T-helper 2 cell (primary cell): ENCODE measurements around the gene ST6GALNAC3.
"Not testable (repeated sequence)": the region's sequence is repeated elsewhere in the genome, so short reads cannot be mapped to it uniquely, and the experiment has no call there.

Experiments used
- DNase-seq, 5 experiments: peaks; one replicate each; pipeline versions ENCODE4 v3.0.0 to v3.0.0-alpha.2; 2012 to 2022
- total RNA-seq, 2 donors: gene quantifications; one replicate each; lab custom pipeline; 2026; lab: John Stamatoyannopoulos, UW

ST6GALNAC3 gene
- total RNA-seq = 0 to 0.61 reads per million in 2 donors

DNA sequence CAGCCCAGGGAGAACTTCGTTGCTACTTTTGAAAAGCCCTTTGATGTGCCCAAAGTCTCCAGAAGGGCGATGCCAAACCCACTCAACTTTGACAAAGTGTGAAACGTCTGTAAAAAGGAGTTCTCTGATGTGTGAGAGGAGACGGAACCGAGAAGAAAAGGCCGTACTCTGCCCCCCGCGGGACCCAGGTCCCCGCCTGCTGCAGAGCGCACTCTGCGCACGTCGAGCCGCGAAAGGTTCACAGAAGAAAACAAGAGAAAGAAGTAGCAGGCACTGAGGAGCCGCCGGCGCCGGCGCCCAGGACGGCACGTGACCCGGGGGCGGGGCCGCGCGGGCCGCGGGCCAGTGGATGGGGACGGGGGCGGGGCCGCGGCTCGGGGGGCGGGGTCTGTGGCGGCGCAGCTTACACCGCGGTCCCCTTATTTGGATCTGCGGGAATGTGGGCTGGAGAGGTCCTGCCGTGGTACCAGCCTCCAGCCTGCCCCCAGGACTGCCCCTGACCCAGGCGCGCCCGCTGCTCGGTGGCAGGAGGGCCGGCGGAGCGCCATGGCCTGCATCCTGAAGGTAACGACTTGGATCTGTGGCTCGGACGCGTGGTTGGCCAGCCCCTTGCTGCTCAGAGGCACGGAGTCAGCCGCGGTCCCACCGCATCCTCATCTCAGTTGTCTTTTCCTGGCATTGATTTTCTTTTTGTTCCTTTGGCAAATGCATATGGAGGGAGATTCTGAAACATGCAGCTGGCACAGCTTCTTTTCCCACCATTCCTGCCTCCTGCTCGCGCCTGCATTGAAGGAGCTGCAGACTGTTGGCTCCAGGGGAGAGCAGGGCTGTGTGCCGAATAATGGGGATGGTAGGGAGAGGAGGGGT lies at the start of gene ST6GALNAC3:
ST6GALNAC3 (plus strand) TSS at position 426 of the 867 bp plus-strand sequence.
- peak; percentile 41 to 81 (median 53) for DNase-seq

DNA sequence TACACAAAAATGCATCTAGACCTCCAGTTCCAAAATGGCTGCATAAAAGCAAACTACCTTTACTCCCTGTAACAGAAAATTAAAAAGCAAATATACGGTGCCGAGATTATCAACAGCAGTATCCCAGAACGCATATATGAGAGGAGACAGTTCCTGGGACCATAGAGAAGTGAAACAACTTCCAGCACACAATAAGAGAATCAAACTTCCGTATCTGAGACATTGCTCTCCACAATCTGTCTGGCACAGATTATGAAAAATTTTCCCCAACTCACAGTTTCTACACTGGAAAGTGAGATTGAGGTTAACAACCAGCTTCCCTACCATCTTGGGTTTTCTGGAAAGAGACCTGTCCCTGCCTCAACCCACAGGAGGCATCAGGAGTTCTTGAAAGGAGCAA lies 47.2 kb upstream of the ST6GALNAC3 start:
- no peak for DNase-seq

DNA sequence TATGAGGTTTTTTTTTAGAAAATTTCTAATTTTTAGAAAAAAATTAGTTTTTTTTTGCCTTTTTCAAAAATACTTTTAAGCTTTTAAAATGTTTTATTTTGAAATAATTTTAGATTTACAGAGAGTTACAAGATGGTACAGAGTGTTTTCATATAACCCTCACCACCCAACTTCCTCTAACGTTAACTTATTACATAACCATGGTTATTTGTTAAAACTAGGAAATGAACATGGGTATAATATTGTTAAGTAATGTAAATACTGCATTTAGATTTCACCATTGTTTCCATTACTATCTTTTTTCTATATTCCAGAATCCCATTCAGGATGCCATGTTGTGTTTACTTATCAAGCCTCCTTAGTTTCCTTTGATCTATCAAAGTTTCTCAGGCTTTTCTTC lies 45.2 kb upstream of the ST6GALNAC3 start:
- no peak for DNase-seq

DNA sequence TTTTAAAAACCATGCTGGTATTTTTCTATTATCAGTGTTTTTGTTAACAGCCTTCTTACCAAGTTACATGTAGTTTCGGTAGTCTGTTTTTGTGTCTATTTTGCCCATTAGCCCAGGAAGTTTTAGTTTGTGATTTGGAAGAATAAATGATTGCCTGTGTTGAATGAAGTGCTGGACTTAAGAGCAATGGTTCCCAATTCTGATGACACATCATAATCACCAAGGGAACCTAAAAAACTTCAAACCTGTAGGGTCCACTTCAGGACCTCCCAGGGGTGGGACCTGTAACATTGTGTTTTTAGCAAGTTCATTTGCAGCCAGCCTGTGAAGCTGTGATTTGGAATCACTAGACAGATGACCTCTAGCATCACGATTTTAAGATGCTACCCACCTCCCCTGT lies 43.0 kb upstream of the ST6GALNAC3 start:
- no peak for DNase-seq

DNA sequence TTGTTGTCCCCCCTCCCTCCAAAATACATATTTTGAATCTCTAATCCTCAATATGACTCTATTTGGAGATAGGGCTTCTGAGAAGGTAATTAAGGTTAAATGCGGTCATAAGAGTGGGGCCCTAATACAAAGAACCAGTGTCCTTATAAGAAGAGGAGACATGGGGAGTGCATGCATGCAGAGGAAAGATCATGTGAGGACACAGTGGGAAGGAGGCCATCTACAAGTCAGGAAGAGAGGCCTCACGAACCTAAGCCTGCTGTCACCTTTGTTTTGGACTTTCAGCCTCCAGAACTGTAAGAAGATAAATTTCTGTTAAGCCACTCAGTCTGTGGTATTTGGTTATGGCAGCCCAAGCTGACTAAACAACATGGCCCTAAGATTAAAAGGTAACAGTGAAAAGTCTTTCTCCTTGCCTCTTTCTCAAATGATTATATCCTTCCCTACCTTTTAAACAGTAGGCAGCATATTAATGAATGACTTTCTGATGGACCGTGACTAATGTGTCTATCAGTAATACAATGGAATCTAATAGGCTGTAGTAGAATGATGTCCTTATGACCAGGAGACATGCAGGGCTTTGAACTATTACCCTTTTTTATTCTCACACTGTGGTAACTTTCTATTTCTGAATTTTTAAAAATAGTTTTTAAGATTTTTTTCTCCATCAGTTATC lies 40.6 kb upstream of the ST6GALNAC3 start:
- no peak for DNase-seq

DNA sequence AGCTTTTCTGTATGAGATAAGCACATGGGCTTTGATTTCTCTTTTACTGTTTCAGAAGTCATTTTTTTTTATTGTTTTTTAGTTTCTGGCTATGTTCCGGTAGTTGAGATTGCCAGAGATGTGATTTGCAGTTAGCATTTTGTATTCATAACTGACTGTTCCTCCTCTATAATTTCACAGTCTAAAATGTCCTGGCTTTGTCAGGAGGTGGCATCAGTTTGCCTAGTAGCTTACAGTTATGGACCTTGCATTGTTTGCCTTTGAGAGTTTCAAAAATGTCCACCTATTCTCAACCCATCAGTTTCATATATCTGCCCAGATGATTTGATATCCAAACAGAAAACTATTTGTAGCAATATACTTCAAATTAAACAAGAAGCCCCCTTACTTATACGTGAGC lies 39.5 kb upstream of the ST6GALNAC3 start:
- DNase-seq = no peak

DNA sequence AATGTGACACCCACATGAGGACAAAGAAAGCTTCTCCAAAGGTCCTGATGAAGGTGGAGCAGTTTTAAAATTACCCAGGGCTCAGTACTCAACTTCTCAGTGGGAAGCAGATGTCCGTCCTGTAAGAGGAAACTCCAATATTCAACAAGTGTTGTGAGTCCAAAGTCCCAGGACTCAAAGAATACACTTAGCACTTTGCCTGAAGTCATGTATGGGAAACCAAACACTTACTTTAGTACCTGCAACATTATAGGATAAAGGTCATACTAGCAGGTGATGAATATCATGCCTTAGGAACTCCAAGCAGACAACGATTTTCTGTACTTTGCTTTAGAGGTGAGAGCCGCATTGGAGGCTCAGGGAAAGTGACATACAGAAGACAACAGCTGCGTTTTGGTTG lies 37.2 kb upstream of the ST6GALNAC3 start:
- DNase-seq = no peak

DNA sequence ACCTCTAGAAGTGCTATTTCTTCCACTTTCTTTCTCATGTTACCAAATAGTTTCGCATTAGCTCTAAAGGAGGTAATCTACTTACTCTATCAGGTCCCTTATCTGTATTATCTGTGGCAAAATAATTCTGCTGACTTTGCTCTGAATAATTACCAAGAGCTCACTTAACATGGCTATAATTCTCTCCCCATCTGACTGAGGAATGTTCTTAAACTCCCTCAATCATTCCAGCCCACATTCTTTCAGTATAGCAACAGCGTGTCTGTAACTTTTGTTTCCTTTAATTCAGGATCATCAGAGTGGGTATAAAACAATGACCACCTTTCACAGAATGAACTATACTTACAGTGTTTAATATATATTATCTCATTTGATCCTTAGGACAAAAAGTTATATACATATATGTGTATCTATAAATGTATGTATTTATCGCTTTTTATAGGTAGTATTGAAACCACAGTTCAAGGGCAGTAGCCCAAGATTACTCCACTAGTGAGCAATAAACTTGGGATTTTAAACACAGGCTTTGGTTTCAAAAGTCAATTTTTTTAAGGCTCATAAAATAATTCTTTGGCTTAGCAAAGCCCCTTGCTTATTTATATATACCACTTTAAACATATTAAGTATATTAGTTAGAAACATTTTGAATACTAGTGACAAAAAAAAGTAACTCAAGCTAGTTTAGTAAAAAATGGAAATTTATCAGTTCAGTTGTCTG lies 36.1 kb upstream of the ST6GALNAC3 start:
- DNase-seq = no peak

DNA sequence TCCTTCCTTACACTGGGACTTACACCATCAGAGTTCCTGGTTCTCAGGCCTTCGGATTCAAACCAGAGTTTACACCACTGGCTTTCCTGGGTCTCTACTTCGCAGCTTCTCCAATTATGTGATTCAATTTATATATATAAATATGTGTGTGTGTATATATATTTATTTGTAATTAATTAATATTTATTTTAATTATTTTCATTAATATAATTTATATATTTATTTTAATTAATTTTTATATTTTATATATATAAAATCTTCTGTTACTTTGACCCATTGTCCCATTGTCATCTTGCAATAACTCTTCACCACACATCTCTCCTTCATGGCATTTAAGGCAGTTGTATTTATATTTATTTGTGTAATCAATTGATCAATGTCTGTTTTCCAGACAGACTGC lies 28.4 kb upstream of the ST6GALNAC3 start:
- no peak for DNase-seq

DNA sequence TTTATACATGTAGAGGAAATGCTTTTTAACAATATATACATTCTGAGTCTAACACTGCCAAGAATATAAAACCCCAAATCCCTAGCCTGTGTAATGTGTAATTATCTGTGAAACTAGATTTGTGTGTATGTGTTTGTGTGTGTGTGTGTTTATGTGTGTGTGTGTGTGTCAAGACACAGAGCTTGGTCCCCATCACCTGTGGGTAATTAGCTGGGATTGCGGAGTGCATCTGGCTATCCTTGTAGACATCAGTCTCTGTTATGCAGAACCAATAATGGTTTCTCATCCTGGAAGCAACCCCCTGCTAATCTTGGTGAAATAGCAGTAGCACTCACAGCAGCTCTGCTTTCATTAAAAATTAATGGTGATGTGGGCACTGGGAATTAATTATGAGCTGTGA lies 26.3 kb upstream of the ST6GALNAC3 start:
- no peak for DNase-seq

DNA sequence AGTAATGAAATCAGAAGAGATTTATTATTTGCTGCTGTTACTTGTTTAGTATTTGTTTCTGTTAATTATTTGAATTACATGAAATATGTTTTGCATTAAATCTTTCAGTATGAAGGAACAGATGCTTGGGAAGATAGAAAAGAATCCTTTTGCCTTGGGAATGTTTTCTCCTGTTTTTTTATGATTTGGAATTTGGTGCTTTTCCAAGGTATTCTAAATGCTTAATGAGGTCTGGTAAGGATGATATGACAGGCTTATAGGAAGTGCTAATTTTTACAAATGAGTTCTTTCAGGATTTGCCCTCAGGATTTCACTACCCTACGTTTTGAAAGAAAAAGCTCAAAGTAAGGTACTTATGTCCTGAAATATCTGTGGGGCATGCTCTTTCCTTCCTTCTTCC lies 25.6 kb upstream of the ST6GALNAC3 start:
- DNase-seq = no peak

DNA sequence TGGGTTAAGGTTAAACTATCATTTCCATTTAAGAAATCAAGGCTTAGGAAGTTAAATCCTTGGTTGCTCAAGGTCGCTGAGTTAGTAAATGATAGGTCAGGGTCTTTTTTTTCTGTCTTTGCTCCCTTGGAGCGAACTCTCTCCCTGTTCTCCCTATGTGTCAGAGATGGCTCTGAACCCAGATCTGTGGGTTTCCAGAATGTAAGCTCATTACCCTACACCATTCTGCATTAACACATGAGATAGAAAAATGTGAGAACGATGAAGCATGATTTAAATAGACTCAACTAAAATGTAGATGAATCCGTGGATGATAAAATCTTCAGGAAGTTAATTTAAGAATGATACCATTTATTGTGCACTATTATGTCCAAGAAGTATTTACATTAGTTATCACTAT lies 25.0 kb upstream of the ST6GALNAC3 start:
- DNase-seq = no peak

DNA sequence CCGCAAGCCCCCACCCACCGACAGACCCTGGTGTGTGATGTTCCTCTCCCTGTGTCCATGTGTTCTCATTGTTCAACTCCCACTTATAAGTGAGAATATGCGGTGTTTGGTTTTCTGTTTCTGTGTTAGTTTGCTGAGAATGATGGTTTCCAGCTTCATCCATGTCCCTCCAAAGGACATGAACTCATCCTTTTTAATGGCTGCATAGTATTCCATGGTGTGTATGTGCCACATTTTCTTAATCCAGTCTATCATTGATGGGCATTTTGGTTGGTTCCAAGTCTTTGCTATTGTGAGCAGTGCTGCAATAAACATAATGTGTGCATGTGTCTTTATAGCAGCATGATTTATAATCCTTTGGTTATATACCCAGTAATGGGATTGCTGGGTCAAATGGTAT lies 24.5 kb upstream of the ST6GALNAC3 start:
- DNase-seq = not testable (repeated sequence)

DNA sequence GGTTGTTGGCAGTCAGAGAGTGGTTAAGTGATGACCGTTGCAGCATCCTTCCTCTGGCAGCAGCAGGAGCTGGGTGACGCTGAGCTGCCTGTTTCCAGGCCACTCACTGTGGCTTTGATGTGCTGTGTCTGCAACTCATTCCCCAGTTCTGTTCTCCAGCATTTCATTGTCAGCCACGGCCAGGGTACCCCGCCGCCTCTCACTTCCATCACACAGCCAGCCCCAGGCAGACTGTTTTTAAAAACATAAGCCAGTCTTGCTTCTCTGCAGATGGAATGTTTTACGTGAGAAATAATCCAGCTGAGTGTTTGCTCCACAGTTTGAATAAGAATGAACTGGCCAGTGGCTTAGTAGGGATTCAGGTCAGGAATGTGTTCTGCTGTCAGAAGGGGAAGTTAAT lies 21.5 kb upstream of the ST6GALNAC3 start:
- DNase-seq = peak in 1 of 5 experiments; percentile 38

DNA sequence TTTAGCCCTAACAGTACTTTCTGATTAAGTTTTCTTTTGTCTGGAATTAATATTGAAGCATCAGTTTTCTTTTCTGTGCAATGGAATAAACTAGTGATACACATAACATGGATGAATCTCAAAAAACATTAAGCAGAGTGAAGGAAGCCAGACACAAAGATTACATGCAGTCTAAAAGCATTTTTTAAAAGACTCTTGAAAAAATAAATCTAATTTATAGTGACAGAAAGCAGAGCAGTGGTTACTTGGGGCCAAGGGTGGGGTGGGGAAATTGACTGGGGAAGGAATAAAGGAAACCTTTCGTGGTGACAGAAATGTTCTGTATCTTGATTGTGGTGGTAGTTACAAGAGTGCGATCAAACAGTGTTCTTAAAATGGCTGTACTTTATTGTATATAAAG lies 20.2 kb upstream of the ST6GALNAC3 start:
- no peak for DNase-seq

DNA sequence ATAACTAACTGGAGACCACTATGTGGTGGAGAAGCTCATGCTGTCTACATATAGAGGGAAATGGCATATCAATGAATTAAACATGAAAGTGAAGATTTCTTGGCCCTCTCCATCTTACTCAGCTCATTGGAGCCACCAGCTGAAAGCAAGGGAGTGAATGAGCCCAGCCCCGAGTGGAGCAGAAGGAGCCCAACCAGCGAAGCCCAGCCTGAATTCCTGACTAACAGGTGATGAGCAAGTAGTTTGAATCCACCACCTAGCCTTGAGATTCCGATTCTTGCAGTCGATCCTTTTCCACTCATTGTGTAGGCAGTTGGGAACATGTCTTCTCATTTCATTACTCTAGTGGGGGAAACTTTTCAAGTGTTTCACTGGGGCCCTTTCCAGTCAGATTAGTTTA lies 18.6 kb upstream of the ST6GALNAC3 start:
- no peak for DNase-seq

DNA sequence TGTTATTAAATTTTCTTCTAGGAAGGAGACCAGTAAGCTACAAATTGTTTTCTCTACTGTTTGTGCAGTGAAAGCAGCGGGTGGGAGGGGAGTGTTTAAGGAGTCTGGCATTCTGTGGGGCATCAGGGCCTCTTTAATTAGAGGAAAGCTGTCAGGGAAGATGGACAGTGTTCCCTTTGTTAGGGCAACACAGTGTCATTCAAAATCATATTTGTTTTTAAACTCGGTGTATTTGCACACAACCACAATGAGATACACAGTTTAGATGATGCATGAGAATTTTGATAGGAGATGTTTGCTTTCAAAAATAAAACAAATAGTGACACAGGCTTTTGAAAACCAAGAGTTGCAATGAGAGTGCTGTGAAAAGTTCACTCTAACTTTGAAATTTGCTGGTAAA lies 15.1 kb upstream of the ST6GALNAC3 start:
- DNase-seq = no peak

DNA sequence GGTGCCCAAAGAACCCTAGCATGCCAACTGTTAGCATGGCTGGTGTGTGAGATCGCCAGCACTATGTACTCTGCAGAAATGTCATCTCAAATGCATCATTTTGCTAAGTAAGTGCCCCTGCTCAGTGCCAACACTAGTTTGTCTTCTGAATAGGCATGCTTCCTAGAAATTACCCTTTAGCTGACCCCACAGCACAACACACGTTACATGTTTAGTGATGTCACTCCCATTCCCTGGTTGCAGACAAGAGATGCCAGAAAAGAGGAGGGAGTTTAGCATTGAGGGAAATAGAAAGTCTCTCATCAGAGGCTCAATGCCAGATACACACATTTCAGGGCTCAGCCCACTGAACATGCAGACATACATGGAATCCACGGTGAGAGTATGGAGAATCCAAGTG lies 9.3 kb upstream of the ST6GALNAC3 start:
- DNase-seq = no peak

DNA sequence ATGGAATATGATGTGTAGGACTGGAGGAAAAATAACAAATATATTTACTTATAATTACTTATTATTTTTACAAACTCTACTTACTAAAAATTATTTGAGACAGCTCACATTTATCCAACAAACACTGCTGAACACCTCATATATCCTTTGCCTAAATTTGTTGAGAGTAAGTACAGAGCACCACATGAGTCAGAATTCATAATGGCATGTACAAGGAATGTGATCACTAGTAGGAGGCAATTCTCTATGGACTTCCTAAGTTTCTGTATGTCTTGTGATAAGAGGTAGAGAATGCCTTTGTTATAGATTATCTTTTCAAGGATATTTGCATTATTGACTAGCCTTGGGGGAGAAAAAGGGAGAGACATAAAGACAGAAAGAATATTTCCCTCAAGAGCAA lies 8.2 kb upstream of the ST6GALNAC3 start:
- DNase-seq = no peak

DNA sequence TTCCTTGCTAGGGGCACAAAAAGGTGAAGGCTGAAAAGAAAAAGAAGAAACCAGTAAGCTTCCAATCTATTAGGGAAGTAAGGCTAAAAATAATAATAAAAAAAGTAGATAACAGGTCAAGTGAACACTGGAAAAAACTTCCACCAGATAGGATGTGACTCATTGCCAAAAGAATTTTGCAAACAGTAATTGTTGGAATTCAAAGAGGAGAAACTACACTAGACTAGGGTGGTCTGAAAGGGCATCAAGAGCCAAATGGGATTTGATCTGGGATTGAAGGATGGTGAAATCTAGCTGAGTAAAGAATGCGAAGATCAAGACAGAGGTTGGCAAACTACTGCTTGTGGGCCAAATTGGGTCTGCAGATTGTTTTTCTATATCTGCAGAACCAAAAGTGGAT lies 6.0 kb upstream of the ST6GALNAC3 start:
- no peak for DNase-seq

DNA sequence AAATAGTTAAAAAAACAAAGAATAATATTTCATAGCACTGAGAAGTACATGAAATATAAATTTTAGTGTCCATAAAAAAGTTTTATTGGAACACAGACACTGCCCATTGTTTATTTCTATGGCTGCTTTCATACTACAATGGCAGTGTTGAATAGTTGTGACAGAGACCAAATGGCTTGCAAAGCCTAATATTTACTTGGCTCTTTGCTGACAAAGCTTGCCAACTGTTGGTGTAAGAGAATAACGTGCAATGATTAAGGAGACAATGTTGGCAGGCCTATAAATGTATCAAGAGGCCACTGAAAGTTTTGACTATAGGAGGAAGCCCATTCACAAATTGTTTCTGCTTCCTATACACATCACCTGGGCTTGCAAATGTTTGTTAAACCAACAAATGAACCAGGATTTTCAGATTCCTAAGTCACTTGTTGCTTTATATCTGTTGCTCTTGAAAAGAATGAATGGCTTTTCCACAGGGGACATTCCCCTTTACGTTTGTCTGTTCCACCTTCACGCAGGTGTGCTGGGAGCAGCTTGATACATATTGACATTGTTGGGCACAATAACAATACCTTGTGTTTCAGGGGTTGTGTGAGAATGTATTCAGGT lies 5.5 kb upstream of the ST6GALNAC3 start:
- DNase-seq = no peak

DNA sequence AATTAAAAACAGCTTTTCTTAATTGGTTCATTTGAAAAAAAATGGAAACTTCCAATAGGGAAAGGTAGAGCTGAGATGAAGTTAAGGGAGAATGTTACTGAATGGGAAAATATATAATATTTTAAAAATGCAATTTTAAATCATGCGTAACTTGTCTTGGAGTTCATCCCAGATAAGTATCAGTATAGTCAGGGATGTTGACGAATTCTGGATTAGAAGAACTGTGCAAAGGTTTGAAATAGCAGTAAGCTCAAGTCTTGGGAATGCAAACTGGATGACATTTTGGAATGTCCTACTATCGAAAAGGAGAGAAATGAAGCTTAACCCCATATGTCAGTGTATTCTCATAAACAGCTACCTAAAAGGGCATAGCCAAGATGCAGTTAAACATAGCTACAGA lies 4.0 kb upstream of the ST6GALNAC3 start:
- no peak for DNase-seq

DNA sequence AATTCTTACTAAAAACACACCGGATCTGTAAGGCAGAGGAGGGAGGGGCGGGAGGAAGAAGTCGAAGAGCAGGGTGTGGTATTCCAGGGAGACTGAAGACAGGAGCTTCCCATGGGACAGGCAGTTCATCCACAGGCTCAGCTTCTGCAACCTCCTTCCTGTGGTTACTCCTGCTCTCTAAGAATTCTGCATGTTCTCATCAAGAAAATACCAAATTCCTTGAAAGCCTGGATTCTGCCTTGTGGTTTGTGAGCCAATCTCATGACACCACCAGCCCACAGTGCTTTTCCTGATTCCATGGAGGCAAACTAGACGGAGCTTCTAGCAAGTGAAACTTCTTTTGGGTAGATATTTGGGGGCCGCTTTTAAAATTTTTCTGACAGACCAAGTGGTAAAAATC lies 1.1 kb upstream of the ST6GALNAC3 start:
- no peak for DNase-seq
